Bronchus fibroblast of lung (primary cell): ENCODE measurements around the gene ZNF583. TPM values are rescaled to one million over a fixed set of nuclear protein-coding genes. Genes with fewer than 3 reads are reported as not detected.

Source experiments
- total RNA-seq: library from RNA; depleted of rRNA; stranded (reverse); fragments of >200 nt; gene quantifications from 2 replicates; pipeline ENCODE4 v1.2.3, GENCODE V29; 2015

The ZNF583 gene
- total RNA-seq, result 1.2 and 2.2 TPM in 2 replicates

DNA sequence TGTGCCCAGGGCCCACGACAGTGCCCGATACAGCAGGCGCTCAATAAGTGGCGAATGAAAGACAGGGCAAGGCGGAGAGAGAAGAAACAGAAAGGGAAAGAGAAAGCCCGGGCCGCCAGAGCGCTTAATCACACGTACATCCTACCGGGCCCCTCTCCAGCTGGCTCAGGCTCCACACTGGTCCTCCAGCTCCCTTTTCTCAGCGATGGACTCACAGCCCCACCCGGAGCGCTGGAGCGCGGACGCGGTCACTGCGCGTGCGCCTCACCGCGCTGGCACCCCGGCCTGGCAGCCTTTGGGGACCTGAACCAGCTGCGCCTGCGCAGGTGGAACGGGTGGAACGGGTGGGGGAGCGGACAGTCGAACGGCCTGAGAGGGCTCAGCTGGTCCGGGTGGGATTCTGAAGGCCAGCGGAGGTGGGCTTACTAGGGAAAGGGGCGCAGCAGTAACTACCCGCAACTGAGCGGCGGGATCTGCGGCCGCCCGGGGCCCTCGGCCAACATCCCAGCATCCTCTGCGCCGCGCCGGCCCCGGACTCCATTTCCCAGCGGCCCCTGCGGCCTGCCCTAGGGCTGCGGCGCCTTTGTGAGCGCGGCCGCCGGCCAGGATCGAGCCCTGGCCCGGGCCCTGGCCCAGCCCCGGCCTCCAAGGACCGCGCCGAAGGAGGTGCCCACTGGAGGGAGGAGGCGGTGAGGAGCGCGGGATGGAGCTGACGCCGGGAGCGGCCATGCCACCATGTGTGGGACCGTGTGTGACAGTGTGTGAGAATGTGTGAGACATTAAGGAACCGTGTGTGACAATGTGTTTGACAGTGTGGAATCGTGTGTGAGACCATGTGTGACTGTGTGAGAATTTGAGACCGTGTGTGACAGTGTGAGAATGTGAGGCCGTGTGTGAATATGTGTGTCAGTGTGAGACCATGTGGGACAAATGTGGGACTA, at the start of gene ZNF583:
Gene ZNF583, plus strand, starts transcription at position 569 of the 941 bp plus-strand sequence. CDS start 2,783 bp downstream, outside the sequence.

DNA sequence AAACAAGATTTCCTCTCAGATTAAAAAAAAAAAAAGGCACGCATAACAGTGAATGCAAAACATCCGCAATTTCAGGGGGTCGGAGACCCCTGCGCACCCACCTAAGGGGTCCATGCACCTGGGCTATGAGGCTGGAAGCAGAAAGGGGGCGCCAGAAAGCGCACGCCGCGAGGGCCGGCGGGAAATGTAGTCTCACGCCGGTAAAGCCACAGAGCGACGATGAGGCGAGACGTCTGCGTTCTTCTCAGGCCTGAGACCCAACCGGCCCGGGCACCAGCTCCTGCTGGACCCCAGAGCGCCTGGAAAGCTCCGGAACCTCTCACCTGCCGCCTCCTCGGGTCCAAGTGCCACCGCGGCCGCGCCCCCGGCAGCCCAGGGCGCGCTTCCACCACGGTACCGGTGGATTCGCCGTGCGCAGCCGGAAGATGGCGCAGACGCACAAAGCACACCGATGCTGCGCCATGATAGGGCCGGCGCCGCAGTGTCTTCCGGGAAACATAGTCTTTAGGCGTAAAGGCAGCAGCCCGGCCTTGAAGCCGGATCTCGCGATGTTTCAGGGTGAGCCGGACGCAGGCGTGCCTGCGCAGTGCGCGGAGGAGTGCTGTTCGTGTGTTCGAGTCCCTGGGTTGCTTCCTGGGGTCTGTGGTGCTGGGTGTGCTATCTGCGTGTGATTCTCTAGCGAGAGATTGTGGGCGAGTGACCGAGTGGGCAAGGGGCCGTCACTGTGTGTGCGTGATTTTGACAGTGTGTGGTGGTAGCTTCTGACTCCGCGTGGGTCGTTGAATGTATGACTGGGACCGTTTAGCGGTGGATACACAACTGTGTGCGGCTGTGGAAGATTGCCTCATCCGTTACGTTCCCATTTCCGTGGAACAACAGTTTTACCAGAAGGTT, 10.8 kb upstream of the ZNF583 start, which contains the start of gene ZNF582:
Gene ZNF582, minus strand, starts transcription at position 416 of the 894 bp plus-strand sequence. CDS start 1,782 bp downstream, outside the sequence.

Other genes starting within 250 kb of the ZNF583 start
- gene GALP, start 228.3 kb upstream of the ZNF583 start, total RNA-seq, result not detected in 2 replicates
- 0.17 TPM in 1 of 2 replicates, not detected in the other for gene ZSCAN5B, start 206.5 kb upstream of the ZNF583 start, total RNA-seq
- not detected in 2 replicates for gene ZSCAN5C, start 202.1 kb upstream of the ZNF583 start, total RNA-seq
- gene EDDM13, start 131.6 kb upstream of the ZNF583 start, total RNA-seq, result not detected in 2 replicates
- gene ZSCAN5A, start 89.5 kb upstream of the ZNF583 start, total RNA-seq, result 1.8 and 3.0 TPM in 2 replicates
- 1.8 and 2.2 TPM in 2 replicates for gene ZNF582, start 10.8 kb upstream of the ZNF583 start, total RNA-seq
- gene ZNF667, start 73.0 kb downstream of the ZNF583 start, total RNA-seq, result 1.0 and 1.3 TPM in 2 replicates
- 0.50 and 0.89 TPM in 2 replicates for gene ZNF471, start 103.5 kb downstream of the ZNF583 start, total RNA-seq
- 5.5 and 5.9 TPM in 2 replicates for gene ZFP28, start 134.6 kb downstream of the ZNF583 start, total RNA-seq
- gene ZNF470, start 163.1 kb downstream of the ZNF583 start, total RNA-seq, result 0.59 and 1.2 TPM in 2 replicates
- 5.5 and 6.1 TPM in 2 replicates for gene ZNF71, start 191.0 kb downstream of the ZNF583 start, total RNA-seq
- 0.17 TPM in 1 of 2 replicates, not detected in the other for gene SMIM17, start 238.8 kb downstream of the ZNF583 start, total RNA-seq